ENCODE measurements around the gene GNA15. TPM values are rescaled to one million over a fixed set of nuclear protein-coding genes. Genes with fewer than 3 reads are reported as not detected.

GNA15 gene
- total RNA-seq, 1 experiment from 2014 or later, result not detected

- H3K27ac Mint-ChIP-seq (ENCODE audit: unreplicated experiment), result no peak overlapping the region
- DNase-seq, result no peak
Measured at GRCh38 chr19:3198901-3199700, 63.3 kb downstream of the GNA15 start.

GRCh38 chr19:3201072-3201700 is 65.4 kb downstream of the GNA15 start:
- DNase-seq, result no peak
- no TSS peak for BruUV-seq (replicated peaks)
- no peaks in the 10 kb centered on the region for H3K27me3 Mint-ChIP-seq (ENCODE audit: insufficient read depth, unreplicated experiment)
- POLR2A ChIA-PET, result no interaction called here
- peaks cover 17% of the 10 kb centered on the region for H3K36me3 Mint-ChIP-seq (ENCODE audit: insufficient read depth, unreplicated experiment)
- Histone ChIP-seq H3K27me3 (replicated peaks; ENCODE audit: control insufficient read depth, insufficient read depth, low read length) (no peaks in the 10 kb centered on the region), H3K9me3 (no peaks in the 10 kb centered on the region), H3K36me3 (ENCODE audit: control insufficient read depth, insufficient read depth, low read length) (no peaks in the 10 kb centered on the region), H3K4me1 (no peaks in the 10 kb centered on the region), H3K4me3 (ENCODE audit: low read depth, low read length) (no peak overlapping the region)
- H3K4me1 Mint-ChIP-seq (ENCODE audit: low read depth, unreplicated experiment), result no peaks in the 10 kb centered on the region
- no peak for TF ChIP-seq CTCF (IDR thresholded peaks at IDR 0.05; ENCODE audit: insufficient read depth in 1 of 2, low read depth in 1 of 2, low read length in 1 of 2, severe bottlenecking in 1 of 2, unreplicated experiment in 1 of 2)
- no peak overlapping the region for H3K4me3 Mint-ChIP-seq (ENCODE audit: unreplicated experiment)
- H3K9me3 Mint-ChIP-seq (ENCODE audit: unreplicated experiment), result no peaks in the 10 kb centered on the region
- CTCF ChIA-PET, result no interaction called here
- intact Hi-C loops (cut with micrococcal nuclease; ENCODE audit: unreplicated experiment), result no loop called here
- no peak overlapping the region for H3K27ac Mint-ChIP-seq (ENCODE audit: unreplicated experiment)

More at GRCh38 chr19:3198901-3199700, 63.3 kb downstream of the GNA15 start:
- intact Hi-C loops (cut with micrococcal nuclease; ENCODE audit: unreplicated experiment), result no loop called here
- no peak for TF ChIP-seq CTCF (IDR thresholded peaks at IDR 0.05; ENCODE audit: insufficient read depth in 1 of 2, low read depth in 1 of 2, low read length in 1 of 2, severe bottlenecking in 1 of 2, unreplicated experiment in 1 of 2)
- no peaks in the 10 kb centered on the region for H3K4me1 Mint-ChIP-seq (ENCODE audit: low read depth, unreplicated experiment)
- ChIA-PET POLR2A (no interaction called here), CTCF (interaction anchor here (0.6 kb wide), 1 partner anchor 20 kb away, joined by 5 read pairs; no protein-coding TSS in a partner anchor)
- H3K27me3 ChIP-seq (replicated peaks; ENCODE audit: control insufficient read depth, insufficient read depth, low read length), result no peaks in the 10 kb centered on the region
- H3K36me3 ChIP-seq (ENCODE audit: control insufficient read depth, insufficient read depth, low read length), result no peaks in the 10 kb centered on the region
- no peak overlapping the region for H3K4me3 ChIP-seq (ENCODE audit: low read depth, low read length)
- no peaks in the 10 kb centered on the region for H3K9me3 ChIP-seq
- BruUV-seq (replicated peaks), result no TSS peak
- peaks cover 17% of the 10 kb centered on the region for H3K36me3 Mint-ChIP-seq (ENCODE audit: insufficient read depth, unreplicated experiment)
- no peak overlapping the region for H3K4me3 Mint-ChIP-seq (ENCODE audit: unreplicated experiment)
- H3K27me3 Mint-ChIP-seq (ENCODE audit: insufficient read depth, unreplicated experiment), result no peaks in the 10 kb centered on the region
- H3K4me1 ChIP-seq, result no peaks in the 10 kb centered on the region
- no peaks in the 10 kb centered on the region for H3K9me3 Mint-ChIP-seq (ENCODE audit: unreplicated experiment)

GRCh38 chr19:3201911-3202310 is 66.1 kb downstream of the GNA15 start:
- Mint-ChIP-seq H3K27me3 (ENCODE audit: insufficient read depth, unreplicated experiment) (no peaks in the 10 kb centered on the region), H3K9me3 (ENCODE audit: unreplicated experiment) (no peaks in the 10 kb centered on the region), H3K36me3 (ENCODE audit: insufficient read depth, unreplicated experiment) (peaks cover 17% of the 10 kb centered on the region), H3K4me3 (ENCODE audit: unreplicated experiment) (no peak overlapping the region), H3K27ac (ENCODE audit: unreplicated experiment) (no peak overlapping the region), H3K4me1 (ENCODE audit: low read depth, unreplicated experiment) (no peaks in the 10 kb centered on the region)
- POLR2A ChIA-PET, result no interaction called here
- TF ChIP-seq CTCF (IDR thresholded peaks at IDR 0.05; ENCODE audit: insufficient read depth in 1 of 2, low read depth in 1 of 2, low read length in 1 of 2, severe bottlenecking in 1 of 2, unreplicated experiment in 1 of 2), result no peak
- Histone ChIP-seq H3K9me3 (no peaks in the 10 kb centered on the region), H3K36me3 (ENCODE audit: control insufficient read depth, insufficient read depth, low read length) (no peaks in the 10 kb centered on the region), H3K27me3 (replicated peaks; ENCODE audit: control insufficient read depth, insufficient read depth, low read length) (no peaks in the 10 kb centered on the region), H3K4me1 (no peaks in the 10 kb centered on the region), H3K4me3 (ENCODE audit: low read depth, low read length) (no peak overlapping the region)
- CTCF ChIA-PET, result no interaction called here
- no peak for DNase-seq
- intact Hi-C loops (cut with micrococcal nuclease; ENCODE audit: unreplicated experiment), result no loop called here
- no TSS peak for BruUV-seq (replicated peaks)

Data from Caco-2 (cell line).